Measurements from ENCODE around the gene TRAPPC1. TPM values are rescaled to one million over a fixed set of nuclear protein-coding genes. Genes with fewer than 3 reads are reported as not detected.

TRAPPC1 gene
- total RNA-seq, 1 experiment from 2014 or later: 111 TPM

GRCh38 chr17:7946441-7946840 lies 14.7 kb upstream of the TRAPPC1 start:
- no peak overlapping the region for H3K27ac ChIP-seq (ENCODE audit: low read depth, low read length, poor library complexity, severe bottlenecking)
- no peak overlapping the region for H3K4me3 ChIP-seq (ENCODE audit: low read depth, low read length, poor library complexity, severe bottlenecking)
- intact Hi-C loops (cut with micrococcal nuclease; ENCODE audit: unreplicated experiment): no loop called here
- no peak for DNase-seq (ENCODE audit: low spot score)
- no peaks in the 10 kb centered on the region for H3K4me1 ChIP-seq (ENCODE audit: insufficient read depth, low read length, poor library complexity, severe bottlenecking)
- BruUV-seq (replicated peaks): no TSS peak
- TF ChIP-seq EZH2 (IDR thresholded peaks at IDR 0.05; ENCODE audit: borderline replicate concordance, low read depth, low read length, poor library complexity, severe bottlenecking): no peak
- TF ChIP-seq CTCF (conservative IDR thresholded peaks at IDR 0.05; ENCODE audit: low read depth, low read length): no peak
- H3K36me3 ChIP-seq (ENCODE audit: insufficient read depth, low read length, poor library complexity, severe bottlenecking): peaks cover 72% of the 10 kb centered on the region
- POLR2A ChIA-PET (ENCODE audit: low non-redundant PET): interaction anchor here (0.7 kb wide), 1 partner anchor 179 kb away, joined by 4 read pairs; no protein-coding TSS in a partner anchor
- no peaks in the 10 kb centered on the region for H3K9me3 ChIP-seq (ENCODE audit: low read depth, low read length, poor library complexity, severe bottlenecking)
- CTCF ChIA-PET: no interaction called here
- no peaks in the 10 kb centered on the region for H3K27me3 ChIP-seq (replicated peaks; ENCODE audit: insufficient read depth, low read depth, low read length, poor library complexity)

GRCh38 chr17:7945651-7946050 lies 13.9 kb upstream of the TRAPPC1 start:
- intact Hi-C loops (cut with micrococcal nuclease; ENCODE audit: unreplicated experiment): no loop called here
- H3K36me3 ChIP-seq (ENCODE audit: insufficient read depth, low read length, poor library complexity, severe bottlenecking): peaks cover 78% of the 10 kb centered on the region
- no peak for DNase-seq (ENCODE audit: low spot score)
- no peak overlapping the region for H3K4me3 ChIP-seq (ENCODE audit: low read depth, low read length, poor library complexity, severe bottlenecking)
- ChIA-PET CTCF (no interaction called here), POLR2A (ENCODE audit: low non-redundant PET) (interaction anchor here (0.7 kb wide), 1 partner anchor 241 kb away, joined by 3 read pairs; no protein-coding TSS in a partner anchor)
- H3K27ac ChIP-seq (ENCODE audit: low read depth, low read length, poor library complexity, severe bottlenecking): no peak overlapping the region
- no peaks in the 10 kb centered on the region for H3K9me3 ChIP-seq (ENCODE audit: low read depth, low read length, poor library complexity, severe bottlenecking)
- no peaks in the 10 kb centered on the region for H3K27me3 ChIP-seq (replicated peaks; ENCODE audit: insufficient read depth, low read depth, low read length, poor library complexity)
- no TSS peak for BruUV-seq (replicated peaks)
- no peaks in the 10 kb centered on the region for H3K4me1 ChIP-seq (ENCODE audit: insufficient read depth, low read length, poor library complexity, severe bottlenecking)
- TF ChIP-seq EZH2 (IDR thresholded peaks at IDR 0.05; ENCODE audit: borderline replicate concordance, low read depth, low read length, poor library complexity, severe bottlenecking) (no peak), CTCF (conservative IDR thresholded peaks at IDR 0.05; ENCODE audit: low read depth, low read length) (no peak)

- Histone ChIP-seq H3K4me3 (ENCODE audit: low read depth, low read length, poor library complexity, severe bottlenecking) (no peak overlapping the region), H3K9me3 (ENCODE audit: low read depth, low read length, poor library complexity, severe bottlenecking) (no peaks in the 10 kb centered on the region), H3K4me1 (ENCODE audit: insufficient read depth, low read length, poor library complexity, severe bottlenecking) (no peaks in the 10 kb centered on the region), H3K36me3 (ENCODE audit: insufficient read depth, low read length, poor library complexity, severe bottlenecking) (peaks cover 86% of the 10 kb centered on the region), H3K27me3 (replicated peaks; ENCODE audit: insufficient read depth, low read depth, low read length, poor library complexity) (no peaks in the 10 kb centered on the region), H3K27ac (ENCODE audit: low read depth, low read length, poor library complexity, severe bottlenecking) (no peak overlapping the region)
- BruUV-seq (replicated peaks): no TSS peak
- intact Hi-C loops (cut with micrococcal nuclease; ENCODE audit: unreplicated experiment): no loop called here
- TF ChIP-seq EZH2 (IDR thresholded peaks at IDR 0.05; ENCODE audit: borderline replicate concordance, low read depth, low read length, poor library complexity, severe bottlenecking) (no peak), CTCF (conservative IDR thresholded peaks at IDR 0.05; ENCODE audit: low read depth, low read length) (no peak)
- ChIA-PET POLR2A (ENCODE audit: low non-redundant PET) (interaction anchor here (0.6 kb wide), 1 partner anchor 248 kb away, joined by 3 read pairs; no protein-coding TSS in a partner anchor), CTCF (no interaction called here)
- DNase-seq (ENCODE audit: low spot score): no peak
Measured at GRCh38 chr17:7944326-7944725, 12.6 kb upstream of the TRAPPC1 start.
